HG03280 (cell line): ENCODE results near the gene SMARCD1.
"Not testable (repeated sequence)": the region's sequence is repeated elsewhere in the genome, so short reads cannot be mapped to it uniquely, and the experiment has no call there.

Source experiments
- ATAC-seq: cut with Tn5 transposase; IDR thresholded peaks from one replicate; pipeline ENCODE4 v1.9.1; 2021; ENCODE audit warnings: mild to moderate bottlenecking, moderate library complexity; ENCODE audit not compliant: unreplicated experiment

The SMARCD1 gene

GRCh38 chr12:50075808-50076170 lies 9.4 kb upstream of the SMARCD1 start:
- no peak for ATAC-seq

DNA sequence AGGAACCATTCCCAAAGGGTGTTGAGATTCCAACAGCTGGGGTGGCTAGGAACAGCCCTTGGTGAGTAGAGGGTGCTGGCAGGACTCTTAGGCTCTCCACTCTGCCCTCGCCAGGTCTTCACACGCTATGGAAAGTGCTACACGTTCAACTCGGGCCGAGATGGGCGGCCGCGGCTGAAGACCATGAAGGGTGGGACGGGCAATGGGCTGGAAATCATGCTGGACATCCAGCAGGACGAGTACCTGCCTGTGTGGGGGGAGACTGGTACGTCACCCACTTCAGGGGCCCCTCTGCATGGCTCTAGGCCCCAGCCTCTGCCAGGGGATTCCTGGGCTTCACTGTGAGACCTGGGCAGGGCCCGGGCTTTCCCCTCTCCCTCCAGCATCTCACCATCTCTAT lies 8.0 kb upstream of the SMARCD1 start:
- ATAC-seq: no peak

DNA sequence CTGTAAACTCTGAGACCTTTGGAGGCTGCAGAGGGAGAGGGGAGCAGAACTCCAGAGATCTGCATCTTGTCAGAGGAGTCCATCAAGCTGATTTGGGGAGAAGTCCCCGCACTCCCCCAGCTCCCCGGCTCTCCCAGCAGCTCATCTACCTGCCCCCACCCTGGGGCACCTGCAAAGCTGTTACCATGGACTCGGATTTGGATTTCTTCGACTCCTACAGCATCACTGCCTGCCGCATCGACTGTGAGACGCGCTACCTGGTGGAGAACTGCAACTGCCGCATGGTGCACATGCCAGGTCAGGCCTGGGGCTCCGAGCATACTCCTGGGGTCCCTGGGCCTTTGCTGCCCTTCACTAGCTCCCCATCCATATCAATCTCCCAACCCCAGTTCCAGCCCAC lies 6.9 kb upstream of the SMARCD1 start:
- ATAC-seq: no peak

DNA sequence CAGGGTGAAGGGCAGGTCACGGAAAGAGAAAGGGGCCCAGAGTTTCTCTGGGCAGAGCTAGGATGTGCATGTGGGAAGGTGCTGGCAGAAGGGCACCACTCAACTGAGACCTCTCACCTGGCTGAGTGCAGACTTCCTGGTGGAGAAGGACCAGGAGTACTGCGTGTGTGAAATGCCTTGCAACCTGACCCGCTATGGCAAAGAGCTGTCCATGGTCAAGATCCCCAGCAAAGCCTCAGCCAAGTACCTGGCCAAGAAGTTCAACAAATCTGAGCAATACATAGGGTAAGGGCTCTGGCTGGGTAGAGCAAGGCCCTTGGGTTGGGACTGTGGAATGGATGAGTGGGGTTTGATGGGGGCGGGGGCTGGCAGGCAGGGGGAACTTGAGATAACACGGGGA lies 5.4 kb upstream of the SMARCD1 start:
- no peak for ATAC-seq

GRCh38 chr12:50081096-50081808 lies 3.9 kb upstream of the SMARCD1 start:
- ATAC-seq: no peak

GRCh38 chr12:50082644-50083043 lies 2.5 kb upstream of the SMARCD1 start:
- no peak for ATAC-seq

GRCh38 chr12:50083301-50083700 lies 1.8 kb upstream of the SMARCD1 start:
- ATAC-seq: no peak

DNA sequence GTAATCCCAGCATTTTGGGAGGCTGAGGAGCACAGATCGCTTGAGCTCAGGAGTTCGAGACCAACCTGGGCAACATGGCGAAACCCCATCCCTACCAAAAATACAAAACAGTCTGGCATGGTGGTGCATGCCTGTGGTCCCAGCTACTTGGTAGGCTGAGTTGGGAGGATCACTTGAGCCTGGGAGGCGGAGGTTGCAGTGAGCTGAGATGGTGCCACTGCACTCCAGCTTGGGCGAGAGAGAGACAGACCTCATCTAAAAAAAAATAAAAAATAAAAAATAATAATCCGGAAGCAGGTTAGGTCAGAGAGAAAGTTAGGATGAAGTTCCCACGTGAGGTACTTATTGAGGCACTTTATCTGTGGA lies 750 bp upstream of the SMARCD1 start:
- ATAC-seq: not testable (repeated sequence)

DNA sequence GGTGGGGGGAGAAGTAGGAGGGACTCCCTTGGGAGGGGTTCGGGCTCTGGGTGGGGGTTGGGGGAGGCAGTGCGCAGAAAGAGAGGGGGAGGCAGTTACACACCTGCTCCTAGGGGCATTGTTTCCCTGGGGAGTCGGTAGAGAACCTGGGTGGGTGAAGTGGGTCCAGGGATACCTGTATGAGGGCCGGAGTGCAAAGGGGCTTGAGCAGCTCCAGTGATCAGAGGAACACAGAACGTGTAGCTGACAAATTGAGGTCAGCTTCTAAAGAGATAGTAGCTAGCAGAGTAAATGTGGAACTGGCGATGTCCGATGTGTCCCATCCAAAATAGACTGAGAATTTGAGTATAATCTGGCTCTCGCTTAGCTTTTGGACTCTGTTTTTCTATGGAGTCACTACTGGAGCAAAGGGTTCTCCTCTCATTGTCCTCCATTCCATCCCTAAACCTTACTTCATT lies 502 bp downstream of the SMARCD1 start:
- no peak for ATAC-seq

- no peak for ATAC-seq
These were observed 1.0 kb downstream of the SMARCD1 start for GRCh38 chr12:50086148-50086547.

DNA sequence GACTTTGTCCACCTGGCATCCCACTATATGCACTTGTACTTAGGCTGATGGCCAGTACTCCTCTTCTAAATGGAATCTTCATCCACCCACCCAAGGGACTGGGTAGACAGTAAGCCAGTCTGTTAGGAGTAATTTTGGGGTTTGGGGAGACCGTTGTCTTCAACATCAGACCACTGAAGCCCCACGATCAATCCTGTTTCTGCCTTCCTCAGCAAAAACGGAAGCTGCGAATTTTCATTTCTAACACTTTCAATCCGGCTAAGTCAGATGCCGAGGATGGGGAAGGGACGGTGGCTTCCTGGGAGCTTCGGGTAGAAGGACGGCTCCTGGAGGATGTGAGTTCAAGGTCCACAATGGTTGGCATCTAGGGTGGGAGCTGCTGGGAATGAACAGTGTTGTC lies 2.0 kb downstream of the SMARCD1 start:
- ATAC-seq: no peak

GRCh38 chr12:50087995-50088394 lies 2.9 kb downstream of the SMARCD1 start:
- ATAC-seq: no peak

DNA sequence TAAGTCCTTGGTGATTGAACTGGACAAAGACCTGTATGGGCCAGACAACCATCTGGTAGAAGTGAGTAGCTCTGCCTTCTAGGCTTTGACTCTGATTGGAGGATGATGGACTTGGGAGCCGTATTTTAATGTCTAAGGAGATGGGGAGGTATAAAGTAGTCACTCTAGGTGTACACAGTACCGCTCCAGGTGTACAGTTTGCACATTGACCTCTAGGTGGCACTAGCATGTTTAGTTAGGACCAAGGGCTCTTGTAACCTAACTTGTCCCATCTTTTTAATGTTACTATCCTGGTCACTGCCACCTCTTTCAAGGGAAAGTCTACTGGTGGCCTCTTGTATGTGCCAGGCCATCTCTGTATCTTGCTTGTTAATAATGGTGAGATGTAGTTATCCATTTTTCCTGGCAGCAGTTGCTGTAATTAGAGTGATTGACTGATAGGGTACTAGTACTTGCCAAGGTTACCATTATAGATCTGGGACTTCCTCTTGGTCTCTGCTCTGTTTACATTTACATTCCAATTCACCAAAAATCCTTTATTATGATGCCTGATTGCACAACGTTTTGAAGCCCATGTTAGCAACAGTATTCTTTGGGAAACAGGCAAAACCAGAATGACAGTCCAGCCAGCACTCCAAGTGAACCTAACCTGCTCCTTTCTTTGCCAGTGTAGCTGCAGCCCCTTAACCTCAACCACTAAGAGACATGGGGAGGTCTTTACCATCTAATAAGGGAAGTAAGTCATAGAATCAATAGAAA lies 3.6 kb downstream of the SMARCD1 start:
- ATAC-seq: no peak

DNA sequence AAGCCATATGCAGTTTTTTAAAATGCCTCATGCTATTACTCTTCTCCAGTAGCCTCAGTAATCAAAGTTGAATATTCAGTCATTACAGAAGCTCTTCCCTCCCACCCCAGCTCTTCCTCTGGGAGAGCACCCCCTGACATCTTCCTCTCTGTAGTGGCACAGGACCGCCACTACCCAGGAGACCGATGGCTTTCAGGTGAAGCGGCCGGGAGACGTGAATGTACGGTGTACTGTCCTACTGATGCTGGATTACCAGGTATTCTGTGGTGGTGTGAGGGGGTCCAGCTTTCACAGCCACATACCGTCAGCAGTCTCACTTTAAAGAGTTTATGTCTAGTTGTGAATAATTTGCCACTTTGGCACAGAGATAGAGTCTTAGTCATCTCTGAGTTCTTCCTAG lies 4.6 kb downstream of the SMARCD1 start:
- ATAC-seq: no peak

DNA sequence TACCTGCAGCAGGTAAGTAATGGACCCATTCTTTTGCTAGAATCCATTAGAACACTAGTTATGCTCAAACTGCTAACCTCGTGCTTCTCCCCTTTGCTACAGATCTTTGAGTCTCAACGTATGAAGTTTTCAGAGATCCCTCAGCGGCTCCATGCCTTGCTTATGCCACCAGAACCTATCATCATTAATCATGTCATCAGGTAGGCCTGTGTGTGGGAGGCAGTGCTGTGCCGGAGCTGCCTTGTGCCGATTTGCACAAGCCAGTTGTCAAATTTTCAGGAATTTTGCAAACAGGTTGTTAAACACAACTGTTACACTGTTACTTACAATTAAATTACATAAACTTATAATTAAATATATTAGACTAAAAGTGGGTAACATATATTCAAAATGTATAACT lies 5.2 kb downstream of the SMARCD1 start:
- ATAC-seq: no peak

DNA sequence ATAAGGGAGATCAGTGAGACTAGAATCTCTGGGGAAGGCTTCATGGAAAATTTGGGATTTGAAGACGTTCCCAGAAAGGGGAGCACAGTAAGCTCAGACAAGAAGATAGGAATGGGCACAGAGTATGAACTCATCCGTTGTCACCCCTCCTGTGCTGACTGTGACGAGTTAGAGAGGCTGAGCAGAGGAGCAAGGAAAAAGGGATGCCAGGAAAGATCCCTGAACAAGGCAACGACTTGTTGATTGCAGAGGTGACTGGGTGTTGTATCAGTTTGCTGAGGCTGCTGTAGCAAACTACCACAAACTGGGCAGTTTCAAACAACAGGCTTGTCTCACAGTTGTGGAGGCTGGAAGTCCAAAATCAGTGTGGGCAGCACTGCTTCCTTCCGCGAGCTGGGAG lies 12.8 kb downstream of the SMARCD1 start:
- no peak for ATAC-seq

GRCh38 chr12:50099302-50100008 lies 14.3 kb downstream of the SMARCD1 start:
- no peak for ATAC-seq

DNA sequence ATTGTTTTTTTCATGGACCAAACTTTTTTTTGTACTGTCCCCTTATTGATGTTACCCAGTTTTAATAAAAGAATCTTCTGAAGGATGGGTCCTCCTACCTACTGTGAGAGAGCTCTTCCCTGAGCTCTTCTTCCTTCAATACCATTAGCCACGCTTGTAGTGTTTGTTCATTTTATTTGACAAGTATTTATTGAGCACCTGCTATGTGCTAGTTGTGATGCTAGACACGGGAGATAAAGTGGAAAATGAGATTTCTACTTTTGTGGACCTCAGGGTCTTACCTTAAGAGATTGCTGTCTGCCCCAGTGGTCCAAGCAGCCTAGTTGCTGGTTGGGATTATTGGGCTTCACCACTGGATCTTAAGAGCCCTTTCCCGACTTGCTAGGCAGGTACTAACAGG lies 15.4 kb downstream of the SMARCD1 start:
- no peak for ATAC-seq

GRCh38 chr12:50101663-50102062 lies 16.5 kb downstream of the SMARCD1 start:
- no peak for ATAC-seq

- no peak for ATAC-seq
These were observed 17.0 kb downstream of the SMARCD1 start for GRCh38 chr12:50102131-50102531.

DNA sequence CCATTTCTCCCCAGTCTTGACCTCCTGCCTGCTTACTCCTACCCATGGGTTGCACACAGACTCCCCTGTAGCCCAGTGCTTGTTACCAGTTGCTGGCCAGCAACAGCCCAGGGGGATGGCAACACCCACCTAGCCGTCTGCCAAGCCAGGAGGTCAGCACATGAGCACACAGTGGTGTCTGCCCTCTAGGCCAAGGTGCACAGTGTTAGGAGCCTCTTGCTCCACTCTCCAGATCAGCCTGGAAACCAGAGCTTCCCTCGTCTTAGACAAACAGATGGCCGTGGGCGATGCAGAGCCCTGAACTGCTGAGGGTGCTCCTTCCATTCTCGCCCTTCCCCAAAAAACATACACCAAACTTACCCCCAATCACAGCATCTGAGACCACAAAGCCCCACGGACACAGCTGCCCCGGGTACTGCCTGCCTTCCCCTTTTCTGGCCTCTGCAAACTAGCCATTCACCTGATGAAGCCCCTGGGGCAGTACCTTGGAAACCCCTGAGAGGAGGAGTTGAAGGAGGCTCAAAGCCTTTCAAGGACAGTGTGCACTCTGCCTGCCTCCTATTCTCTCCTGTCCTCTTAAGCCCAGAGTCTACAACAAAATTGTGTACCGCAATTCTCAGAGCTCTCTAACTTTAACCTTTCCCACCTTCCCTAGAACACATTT lies 17.6 kb downstream of the SMARCD1 start:
- no peak for ATAC-seq
